Activated T-helper 1 cell treated with Interleukin-2 at 50 U/mL for 16 hours (primary cell): ENCODE data around the gene EML6.
"Not testable (repeated sequence)": the region's sequence is repeated elsewhere in the genome, so short reads cannot be mapped to it uniquely, and the experiment has no call there.

Experiments used
- DNase-seq: peaks from one replicate; pipeline ENCODE4 v3.0.0-alpha.2; 2020; ENCODE audit warnings: low read depth

The EML6 gene

GRCh38 chr2:54845514-54845913, 122.1 kb downstream of the EML6 start:
- DNase-seq, result no peak

GRCh38 chr2:54850171-54851122, 127.0 kb downstream of the EML6 start:
- DNase-seq, result no peak

GRCh38 chr2:54853616-54854310, 130.3 kb downstream of the EML6 start:
- DNase-seq, result no peak

- DNase-seq, result no peak
Measured at GRCh38 chr2:54855434-54855833, 132.0 kb downstream of the EML6 start.

GRCh38 chr2:54858021-54858681, 134.7 kb downstream of the EML6 start:
- DNase-seq, result no peak

GRCh38 chr2:54859416-54859815, 136.0 kb downstream of the EML6 start:
- DNase-seq, result no peak

- no peak for DNase-seq
Measured at GRCh38 chr2:54859997-54860701, 136.7 kb downstream of the EML6 start.

GRCh38 chr2:54862229-54862628, 138.8 kb downstream of the EML6 start:
- no peak for DNase-seq

- no peak for DNase-seq
Measured at GRCh38 chr2:54862742-54863141, 139.3 kb downstream of the EML6 start.

- DNase-seq, result no peak
Measured at GRCh38 chr2:54863660-54864059, 140.2 kb downstream of the EML6 start.

- DNase-seq, result no peak
Measured at GRCh38 chr2:54864096-54864495, 140.6 kb downstream of the EML6 start.

- no peak for DNase-seq
Measured at GRCh38 chr2:54864727-54865126, 141.3 kb downstream of the EML6 start.

- DNase-seq, result no peak
Measured at GRCh38 chr2:54866179-54866578, 142.7 kb downstream of the EML6 start.

- DNase-seq, result no peak
Measured at GRCh38 chr2:54866868-54867267, 143.4 kb downstream of the EML6 start.

- DNase-seq, result no peak
Measured at GRCh38 chr2:54867457-54867856, 144.0 kb downstream of the EML6 start.

GRCh38 chr2:54871457-54872107, 148.1 kb downstream of the EML6 start:
- no peak for DNase-seq

GRCh38 chr2:54872780-54873179, 149.3 kb downstream of the EML6 start:
- DNase-seq, result no peak

- DNase-seq, result not testable (repeated sequence)
Measured at GRCh38 chr2:54873236-54873635, 149.8 kb downstream of the EML6 start.

GRCh38 chr2:54876764-54877163, 153.3 kb downstream of the EML6 start:
- no peak for DNase-seq

- no peak for DNase-seq
Measured at GRCh38 chr2:54878182-54878581, 154.7 kb downstream of the EML6 start.

GRCh38 chr2:54879032-54879431, 155.6 kb downstream of the EML6 start:
- no peak for DNase-seq
